Fibroblast of the aortic adventitia (primary cell): Measurements from ENCODE around the gene MAML3. TPM values are rescaled to one million over a fixed set of nuclear protein-coding genes. Genes with fewer than 3 reads are reported as not detected.

Experiments used
- DNase-seq: peaks from one replicate; pipeline ENCODE4 v3.0.0-alpha.2; 2010; ENCODE audit warnings: low read depth
- H3K4me3 ChIP-seq: 2 replicates; pipeline ENCODE4 v1.5.1; 2011; ENCODE audit warnings: low read depth, mild to moderate bottlenecking, control low read depth, low read length, moderate library complexity
- CTCF ChIP-seq: IDR thresholded peaks from 2 replicates; pipeline ENCODE4 v1.5.1; 2011; ENCODE audit warnings: mild to moderate bottlenecking, low read length, control low read depth, inconsistent platforms; ENCODE audit not compliant: insufficient read depth
- total RNA-seq: library from RNA; depleted of rRNA; stranded (reverse); fragments of >200 nt; gene quantifications from 2 replicates; pipeline ENCODE4 v1.2.3, GENCODE V29; 2012; ENCODE audit warnings: low replicate concordance

The MAML3 gene
- total RNA-seq, 1 donor, result 4.6 TPM

DNA sequence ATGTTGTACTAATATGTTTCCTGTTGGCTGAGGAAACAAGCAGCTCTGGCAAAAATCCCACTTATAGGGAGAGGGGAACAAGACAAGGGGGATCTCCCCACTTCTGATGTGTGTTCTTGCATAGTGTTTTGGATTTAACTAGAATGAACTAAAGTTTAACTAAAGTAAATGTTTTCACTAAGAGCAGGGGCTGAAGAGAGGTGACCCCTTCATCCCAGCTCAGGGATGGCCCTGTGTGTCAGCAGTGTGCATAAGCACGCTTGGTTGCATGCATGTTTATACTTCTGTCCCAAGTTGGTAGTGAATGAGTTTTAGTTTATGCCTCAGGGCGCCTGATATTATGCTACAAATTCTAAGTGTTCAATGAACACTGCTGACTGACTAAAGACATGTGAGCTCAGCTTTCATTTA is 319.0 kb downstream of the MAML3 start:
- no peak overlapping the region for H3K4me3 ChIP-seq
- TF ChIP-seq CTCF, result no peak
- no peak for DNase-seq

GRCh38 chr4:139834226-139834662 is 319.7 kb downstream of the MAML3 start:
- no peak overlapping the region for H3K4me3 ChIP-seq
- no peak for DNase-seq
- TF ChIP-seq CTCF, result no peak

- no peak for DNase-seq
- no peak overlapping the region for H3K4me3 ChIP-seq
- TF ChIP-seq CTCF, result no peak
These were observed 320.7 kb downstream of the MAML3 start for GRCh38 chr4:139833151-139833910.

DNA sequence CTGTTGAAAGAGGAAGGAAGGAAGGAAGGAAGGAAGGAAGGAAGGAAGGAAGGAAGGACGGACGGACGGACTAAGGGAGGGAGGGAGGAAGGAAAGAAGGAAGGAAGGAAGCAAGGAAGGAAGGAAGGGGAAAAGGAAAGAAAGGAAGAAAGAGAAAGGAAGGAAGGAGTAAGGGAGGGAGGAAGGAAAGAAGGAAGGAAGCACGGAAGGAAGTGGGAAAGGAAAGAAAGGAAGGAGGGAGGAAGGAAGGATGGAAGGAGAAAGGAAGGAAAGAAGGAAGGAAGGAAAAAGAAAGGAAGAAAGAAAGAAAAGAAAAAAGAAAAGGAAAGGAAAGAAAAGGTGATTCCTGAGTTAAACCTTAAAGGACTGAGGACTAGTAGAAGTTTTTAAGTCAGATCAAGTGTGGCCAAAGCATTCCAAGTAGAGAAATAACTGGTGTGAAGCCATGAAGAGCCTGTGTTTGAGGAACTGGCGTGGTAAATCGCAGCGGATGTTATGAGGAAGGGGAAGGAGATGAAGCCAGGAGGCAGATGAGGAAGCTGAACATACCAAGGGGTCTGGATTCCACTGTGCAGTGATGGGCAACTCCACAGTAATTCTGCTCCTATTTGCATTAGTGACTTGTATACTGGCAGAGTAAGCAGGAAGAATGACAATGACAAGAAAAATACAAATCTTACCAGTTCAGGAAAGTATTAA is 324.9 kb downstream of the MAML3 start:
- H3K4me3 ChIP-seq, result no peak overlapping the region
- DNase-seq, result no peak
- no peak for TF ChIP-seq CTCF

- DNase-seq, result no peak
- H3K4me3 ChIP-seq, result no peak overlapping the region
- TF ChIP-seq CTCF, result no peak
These were observed 327.6 kb downstream of the MAML3 start for GRCh38 chr4:139826426-139826825.

DNA sequence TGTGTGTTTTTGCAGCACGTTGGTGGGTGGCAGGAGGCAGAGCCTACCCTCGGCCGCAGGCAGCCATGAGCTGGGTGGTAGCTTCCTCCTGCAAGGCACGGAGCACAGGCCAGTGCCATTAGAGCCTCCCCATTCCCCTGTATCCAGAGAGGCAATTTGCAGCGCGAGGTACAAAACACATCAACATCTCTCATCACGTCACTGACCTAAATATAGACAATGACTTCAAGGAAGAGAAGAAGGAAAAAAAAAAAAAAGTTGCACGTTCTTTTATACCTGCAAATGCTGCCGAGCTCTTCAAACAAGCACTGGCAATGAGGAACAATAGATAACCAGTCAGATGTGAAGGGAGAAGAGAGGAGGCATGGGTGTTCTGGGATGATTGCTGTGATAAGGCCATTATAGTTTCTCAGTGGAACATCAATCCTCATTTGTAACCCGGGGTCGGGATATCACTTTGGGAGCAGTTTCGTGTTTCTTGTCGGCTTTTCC is 328.4 kb downstream of the MAML3 start:
- TF ChIP-seq CTCF, result no peak

More for the DNA sequence above, 328.4 kb downstream of the MAML3 start:
- H3K4me3 ChIP-seq, result no peak overlapping the region
- DNase-seq, result no peak
